Upper lobe of right lung (tissue), 1 donor: ENCODE measurements around the gene GLT1D1. TPM values are rescaled to one million over a fixed set of nuclear protein-coding genes. Genes with fewer than 3 reads are reported as not detected.

Experiments used
- ATAC-seq: fragments of 200-7000 bp; cut with Tn5 transposase; one replicate; pipeline ENCODE4 v1.9.1; 2020; ENCODE audit warnings: mild to moderate bottlenecking, moderate library complexity
- DNase-seq: peaks from one replicate; pipeline ENCODE4 v3.0.0-alpha.2; 2020
- H3K27ac ChIP-seq: fragments of 200-600 bp; one replicate; pipeline ENCODE4 v1.8.0; 2022
- H3K27me3 ChIP-seq: fragments of 200-600 bp; one replicate; pipeline ENCODE4 v1.8.0; 2022; ENCODE audit warnings: mild to moderate bottlenecking
- H3K36me3 ChIP-seq: fragments of 200-600 bp; one replicate; pipeline ENCODE4 v1.8.0; 2022
- H3K4me1 ChIP-seq: fragments of 200-600 bp; one replicate; pipeline ENCODE4 v1.8.0; 2022
- H3K4me3 ChIP-seq: fragments of 200-600 bp; one replicate; pipeline ENCODE4 v1.8.0; 2022; ENCODE audit warnings: mild to moderate bottlenecking
- H3K9me3 ChIP-seq: fragments of 200-600 bp; one replicate; pipeline ENCODE4 v1.8.0; 2022
- intact Hi-C: fragments of 100-400 bp; cut with DNase I; formaldehyde crosslinking; loops from one replicate; pipeline ENCODE4 v1.11.0; 2022
- total RNA-seq: library from RNA; stranded (reverse); fragmentation: NEBNext Ultra II Directional; extraction: Animal tissue kit (Norgen Biotek cat#: 25700); gene quantifications from one replicate; pipeline ENCODE4 v1.2.1, GENCODE V29; 2021
- TF ChIP-seq, protein P1 (sequence below): fragments of 200-600 bp; IDR thresholded peaks from one replicate; pipeline ENCODE4 v1.8.0; 2022; ENCODE audit warnings: antibody characterized with exemption
- donor health status: DM: no; HTN: yes; CAD: no; lungs with severe emphysema.

GLT1D1 gene
- total RNA-seq, 1 donor from 2014 or later: 3.5 TPM

DNA sequence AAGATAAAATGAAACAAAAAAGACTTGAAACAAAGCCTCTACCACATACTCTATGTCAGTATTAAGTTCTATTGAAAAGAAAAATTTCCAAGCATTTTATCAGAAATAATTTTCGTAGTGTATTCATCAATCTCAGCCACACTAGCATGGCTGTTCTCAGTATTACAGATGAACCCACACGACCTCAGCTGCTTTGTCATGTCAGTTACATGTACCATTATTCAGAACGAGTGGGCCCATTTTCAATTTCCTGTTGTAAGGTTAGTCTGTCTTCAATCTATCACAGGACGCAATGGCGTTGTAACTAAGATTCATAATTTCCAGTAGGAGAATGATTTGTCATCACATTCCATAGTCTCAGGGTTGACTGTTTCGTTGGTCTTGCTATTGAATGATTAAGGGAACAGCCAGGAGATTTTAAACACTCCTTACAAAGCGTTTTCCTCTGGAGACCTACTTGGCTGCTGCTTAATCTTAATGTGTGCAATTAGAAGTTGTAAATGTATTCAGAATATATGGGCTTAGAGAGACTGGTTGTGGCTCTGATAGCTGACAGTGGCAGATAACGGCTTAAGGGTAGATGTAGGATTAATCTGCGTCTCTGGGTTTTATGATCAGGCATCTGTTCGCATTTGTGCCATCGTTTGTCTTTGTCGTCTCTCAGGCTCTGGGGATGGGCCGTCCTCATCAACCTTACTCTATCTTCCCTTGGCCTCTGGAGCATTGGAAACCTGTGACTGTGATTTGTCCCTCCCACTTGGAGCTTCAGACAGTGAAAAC is 65.4 kb downstream of the GLT1D1 start:
- no peak overlapping the region for H3K4me3 ChIP-seq
- H3K27me3 ChIP-seq: no peaks in the 10 kb centered on the region
- intact Hi-C loops: no loop called here
- ATAC-seq (no peak), DNase-seq (no peak)
- no peaks in the 10 kb centered on the region for H3K9me3 ChIP-seq
- no peaks in the 10 kb centered on the region for H3K36me3 ChIP-seq
- TF ChIP-seq, protein P1, sequence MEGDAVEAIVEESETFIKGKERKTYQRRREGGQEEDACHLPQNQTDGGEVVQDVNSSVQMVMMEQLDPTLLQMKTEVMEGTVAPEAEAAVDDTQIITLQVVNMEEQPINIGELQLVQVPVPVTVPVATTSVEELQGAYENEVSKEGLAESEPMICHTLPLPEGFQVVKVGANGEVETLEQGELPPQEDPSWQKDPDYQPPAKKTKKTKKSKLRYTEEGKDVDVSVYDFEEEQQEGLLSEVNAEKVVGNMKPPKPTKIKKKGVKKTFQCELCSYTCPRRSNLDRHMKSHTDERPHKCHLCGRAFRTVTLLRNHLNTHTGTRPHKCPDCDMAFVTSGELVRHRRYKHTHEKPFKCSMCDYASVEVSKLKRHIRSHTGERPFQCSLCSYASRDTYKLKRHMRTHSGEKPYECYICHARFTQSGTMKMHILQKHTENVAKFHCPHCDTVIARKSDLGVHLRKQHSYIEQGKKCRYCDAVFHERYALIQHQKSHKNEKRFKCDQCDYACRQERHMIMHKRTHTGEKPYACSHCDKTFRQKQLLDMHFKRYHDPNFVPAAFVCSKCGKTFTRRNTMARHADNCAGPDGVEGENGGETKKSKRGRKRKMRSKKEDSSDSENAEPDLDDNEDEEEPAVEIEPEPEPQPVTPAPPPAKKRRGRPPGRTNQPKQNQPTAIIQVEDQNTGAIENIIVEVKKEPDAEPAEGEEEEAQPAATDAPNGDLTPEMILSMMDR: no peak
- no peak overlapping the region for H3K27ac ChIP-seq
- H3K4me1 ChIP-seq: peaks cover 5% of the 10 kb centered on the region

DNA sequence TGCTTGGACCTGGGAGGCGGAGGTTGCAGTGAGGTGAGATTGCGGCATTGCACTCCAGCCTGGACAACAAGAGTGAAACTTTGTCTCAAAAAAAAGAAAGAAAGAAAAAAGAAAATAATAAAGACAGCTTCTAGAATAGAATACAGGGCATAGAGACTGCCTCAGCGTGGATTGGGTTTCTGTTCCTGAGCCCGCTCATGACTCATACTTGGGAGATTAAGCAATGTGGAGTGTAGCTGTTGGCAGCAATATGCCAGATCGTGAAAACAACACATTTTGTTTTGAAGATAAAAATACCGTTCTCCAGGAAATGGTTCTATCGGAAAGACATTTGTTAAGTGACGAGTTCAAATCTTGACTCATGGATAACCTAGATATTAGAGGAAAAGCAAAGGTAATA is 67.2 kb downstream of the GLT1D1 start:
- peaks cover 5% of the 10 kb centered on the region for H3K4me1 ChIP-seq
- ATAC-seq: peak; percentile 91
- TF ChIP-seq, protein P1: no peak
- no peak overlapping the region for H3K27ac ChIP-seq
- intact Hi-C loops: no loop called here
- no peak overlapping the region for H3K4me3 ChIP-seq
- H3K9me3 ChIP-seq: no peaks in the 10 kb centered on the region
- no peak for DNase-seq
- no peaks in the 10 kb centered on the region for H3K36me3 ChIP-seq
- H3K27me3 ChIP-seq: no peaks in the 10 kb centered on the region

DNA sequence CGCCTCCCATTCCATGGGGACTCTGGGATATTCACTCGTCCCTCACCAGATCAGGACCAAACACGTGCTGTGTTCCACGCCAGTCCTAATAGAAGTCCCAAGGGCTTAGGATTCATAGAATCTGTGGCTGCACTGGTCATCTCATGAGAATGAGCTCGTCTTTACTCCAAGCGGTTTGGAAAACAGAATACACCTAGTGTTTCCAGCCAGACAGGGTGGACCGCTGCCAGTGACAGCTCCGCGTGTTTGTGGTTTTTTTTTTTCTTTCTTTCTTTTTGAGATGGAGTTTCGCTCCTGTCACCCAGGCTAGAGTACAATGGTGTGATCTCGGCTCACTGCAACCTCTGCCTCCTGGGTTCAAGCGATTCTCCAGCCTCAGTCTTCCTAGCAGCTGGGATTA is 75.1 kb downstream of the GLT1D1 start:
- DNase-seq: no peak
- Histone ChIP-seq H3K27me3 (no peaks in the 10 kb centered on the region), H3K4me3 (no peak overlapping the region), H3K9me3 (no peaks in the 10 kb centered on the region), H3K4me1 (no peaks in the 10 kb centered on the region), H3K36me3 (no peaks in the 10 kb centered on the region), H3K27ac (no peak overlapping the region)
- no peak for ATAC-seq
- TF ChIP-seq, protein P1: no peak
- intact Hi-C loops: no loop called here

DNA sequence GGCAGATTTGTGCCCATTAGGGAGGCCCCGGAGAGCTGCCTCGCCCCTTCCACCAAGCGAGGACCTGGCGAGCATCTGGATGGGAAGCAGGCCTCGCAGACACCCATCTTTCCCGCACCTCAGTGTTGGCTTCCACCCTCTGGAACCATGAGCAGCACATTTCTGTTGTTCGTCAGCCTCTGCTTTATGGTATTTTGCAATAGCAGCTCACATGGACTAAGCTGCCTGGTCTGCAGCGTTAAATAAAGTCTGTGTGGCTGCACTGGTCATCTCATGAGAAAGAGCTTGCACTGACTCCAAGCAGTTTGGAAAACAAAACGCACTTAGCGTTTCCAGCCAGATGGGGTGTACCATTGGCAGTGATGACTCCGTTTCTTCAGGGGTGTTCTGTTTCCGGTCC is 75.8 kb downstream of the GLT1D1 start:
- H3K9me3 ChIP-seq: no peaks in the 10 kb centered on the region
- no peak overlapping the region for H3K27ac ChIP-seq
- intact Hi-C loops: no loop called here
- H3K36me3 ChIP-seq: no peaks in the 10 kb centered on the region
- DNase-seq (no peak), ATAC-seq (no peak)
- TF ChIP-seq, protein P1: no peak
- H3K4me1 ChIP-seq: no peaks in the 10 kb centered on the region
- no peak overlapping the region for H3K4me3 ChIP-seq
- H3K27me3 ChIP-seq: no peaks in the 10 kb centered on the region

DNA sequence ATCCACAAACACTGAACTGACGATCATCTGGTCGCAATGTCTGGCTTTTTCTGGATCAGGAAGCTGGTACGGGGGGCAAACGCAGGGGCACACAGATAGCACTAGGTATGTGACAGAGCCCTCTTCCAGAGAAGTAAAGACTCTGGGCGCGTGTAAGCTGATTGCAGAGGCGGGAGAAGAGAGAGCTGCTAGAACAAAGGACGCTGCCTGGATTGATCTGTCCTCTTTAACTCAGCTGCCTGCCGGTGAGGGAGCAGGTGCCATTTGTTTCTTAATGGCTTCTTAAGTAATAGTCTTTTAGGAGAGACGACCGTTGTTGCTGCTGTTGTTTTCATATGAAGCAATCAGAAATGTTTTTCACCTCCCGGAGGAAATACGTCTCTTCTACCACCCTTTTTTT is 77.3 kb downstream of the GLT1D1 start:
- ATAC-seq: no peak
- no peak for DNase-seq
- Histone ChIP-seq H3K4me1 (no peaks in the 10 kb centered on the region), H3K9me3 (no peaks in the 10 kb centered on the region), H3K4me3 (no peak overlapping the region), H3K36me3 (no peaks in the 10 kb centered on the region), H3K27ac (no peak overlapping the region), H3K27me3 (no peaks in the 10 kb centered on the region)
- TF ChIP-seq, protein P1: no peak
- intact Hi-C loops: no loop called here

DNA sequence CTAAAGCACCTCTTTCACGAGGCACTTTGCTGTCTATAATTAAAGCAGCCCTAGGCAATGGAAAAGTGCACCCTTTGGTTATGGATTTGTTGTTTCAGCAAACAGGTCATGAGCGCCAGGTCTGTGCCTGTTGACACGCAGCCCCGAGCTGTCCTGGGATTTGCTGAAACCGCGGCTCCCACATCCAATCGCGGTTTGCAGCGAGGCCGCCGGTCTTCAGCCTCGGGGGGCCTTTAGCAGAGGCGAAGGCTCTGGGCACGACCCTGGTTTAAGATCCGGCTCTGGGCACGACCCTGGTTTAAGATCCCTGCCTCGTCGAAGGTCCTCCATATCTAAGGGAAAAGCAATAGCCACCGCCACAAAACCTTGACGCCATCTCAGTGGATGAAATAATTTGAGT is 79.2 kb downstream of the GLT1D1 start:
- no peak for ATAC-seq

More for the DNA sequence above, 79.2 kb downstream of the GLT1D1 start:
- Histone ChIP-seq H3K4me1 (no peaks in the 10 kb centered on the region), H3K4me3 (no peak overlapping the region), H3K27ac (no peak overlapping the region), H3K36me3 (no peaks in the 10 kb centered on the region), H3K9me3 (no peaks in the 10 kb centered on the region), H3K27me3 (no peaks in the 10 kb centered on the region)
- intact Hi-C loops: no loop called here
- DNase-seq: no peak
- TF ChIP-seq, protein P1: no peak
